ENCODE data around the gene SMYD1.

SMYD1 gene

GRCh38 chr2:88057437-88057844 lies 10.2 kb upstream of the SMYD1 start:
- DNase-seq, result peak; percentile 42

DNA sequence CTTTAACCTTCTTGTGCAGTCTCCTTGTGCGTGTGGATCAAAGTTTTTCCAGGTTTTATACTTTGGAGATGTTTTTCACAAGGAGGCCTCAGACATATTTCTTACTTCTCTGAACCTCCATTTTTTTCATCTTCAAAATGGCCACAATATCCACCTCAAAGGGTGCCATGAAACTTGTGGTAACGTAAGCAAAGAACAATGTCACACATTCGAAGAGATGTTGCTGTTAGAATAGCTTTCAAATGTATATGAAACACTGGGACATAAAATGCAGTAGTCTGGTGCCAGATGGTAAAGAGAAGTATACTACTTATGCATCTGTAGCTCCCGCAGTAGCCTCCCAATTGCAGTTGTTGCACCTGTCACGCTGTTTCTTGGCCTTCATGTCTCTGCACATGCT lies 9.4 kb upstream of the SMYD1 start:
- no peak for DNase-seq

DNA sequence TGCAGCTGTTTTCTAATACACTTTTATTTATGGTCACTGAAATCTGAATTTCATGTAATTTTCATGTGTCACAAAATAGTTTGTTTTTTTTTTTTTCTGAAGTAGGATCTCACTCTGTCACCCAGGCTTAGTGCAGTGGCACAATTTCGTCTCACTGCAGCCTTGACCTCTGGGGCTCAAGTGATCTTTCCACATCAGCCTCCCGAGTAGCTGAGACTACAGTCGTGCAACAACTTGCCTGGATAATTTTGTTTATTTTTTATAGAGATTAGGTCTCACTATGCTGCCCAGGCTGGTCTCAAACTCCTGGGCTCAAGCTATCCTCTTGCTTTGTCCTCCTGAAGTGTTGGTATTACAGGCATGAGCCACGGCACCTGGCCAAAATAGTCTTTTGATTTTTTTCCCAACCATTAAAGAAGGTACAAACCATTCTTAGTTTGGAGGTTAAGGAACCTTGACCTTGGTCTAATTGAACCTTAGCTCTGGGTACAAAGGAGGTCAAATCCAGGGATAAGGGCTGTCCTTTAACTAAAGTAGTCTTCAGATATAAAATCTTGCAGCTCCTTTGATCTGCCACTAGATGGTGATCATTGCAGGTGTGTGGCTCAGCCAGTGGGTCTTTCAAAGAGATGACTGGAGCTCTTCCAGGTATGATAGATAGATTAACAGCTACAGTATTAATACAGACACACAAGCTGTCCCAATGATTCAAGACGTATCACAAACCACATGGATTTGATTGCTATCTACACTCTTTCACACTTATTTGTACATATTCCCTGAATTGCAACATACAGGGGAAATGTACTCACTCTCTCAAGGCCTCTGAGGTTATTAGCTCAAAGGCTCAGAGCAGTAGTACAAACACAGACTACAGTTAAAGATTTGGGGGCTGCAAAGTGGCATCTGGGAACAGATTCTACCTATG lies 7.4 kb upstream of the SMYD1 start:
- DNase-seq, result peak; percentile 35

DNA sequence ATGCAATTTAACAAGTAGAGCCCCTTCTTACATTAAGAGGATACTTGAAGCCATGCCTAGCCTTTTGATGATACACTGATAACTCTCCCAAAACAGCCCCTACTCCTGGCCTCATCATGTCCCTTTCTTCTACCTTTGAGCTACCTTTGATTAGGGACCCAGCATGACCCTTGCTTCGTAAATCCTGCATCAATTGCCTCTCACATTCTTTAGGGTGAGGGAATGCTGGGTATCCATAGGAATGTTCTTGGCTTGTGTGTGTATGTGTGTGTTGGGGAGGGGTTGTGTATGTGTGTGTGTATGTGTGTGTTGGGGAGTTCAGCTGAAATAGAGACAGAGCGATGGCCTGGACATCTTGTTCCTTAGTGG lies 6.7 kb upstream of the SMYD1 start:
- no peak for DNase-seq

- no peak for DNase-seq
Measured at GRCh38 chr2:88061295-88061694, 6.3 kb upstream of the SMYD1 start.

DNA sequence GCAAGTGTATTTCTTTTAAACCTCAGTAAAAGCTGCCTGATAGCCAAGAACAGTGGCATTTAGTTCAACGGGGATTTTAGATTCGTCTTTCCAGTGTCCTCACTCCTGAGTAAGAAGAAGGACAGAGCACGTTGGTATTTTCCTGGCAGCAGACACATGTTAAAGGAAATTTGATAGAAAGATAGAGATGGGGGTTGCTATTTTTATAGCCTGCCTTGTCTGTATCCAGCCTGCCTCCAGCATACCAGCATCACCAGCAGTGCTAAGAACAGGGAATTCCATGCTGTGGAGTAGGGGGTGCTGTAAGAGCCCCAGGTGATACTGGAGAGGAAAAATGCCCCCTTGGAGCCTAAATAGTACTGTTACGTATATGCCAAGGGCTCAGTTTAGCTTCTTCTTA lies 1.1 kb upstream of the SMYD1 start:
- DNase-seq, result no peak

GRCh38 chr2:88067189-88067588 lies 436 bp upstream of the SMYD1 start:
- DNase-seq, result no peak

DNA sequence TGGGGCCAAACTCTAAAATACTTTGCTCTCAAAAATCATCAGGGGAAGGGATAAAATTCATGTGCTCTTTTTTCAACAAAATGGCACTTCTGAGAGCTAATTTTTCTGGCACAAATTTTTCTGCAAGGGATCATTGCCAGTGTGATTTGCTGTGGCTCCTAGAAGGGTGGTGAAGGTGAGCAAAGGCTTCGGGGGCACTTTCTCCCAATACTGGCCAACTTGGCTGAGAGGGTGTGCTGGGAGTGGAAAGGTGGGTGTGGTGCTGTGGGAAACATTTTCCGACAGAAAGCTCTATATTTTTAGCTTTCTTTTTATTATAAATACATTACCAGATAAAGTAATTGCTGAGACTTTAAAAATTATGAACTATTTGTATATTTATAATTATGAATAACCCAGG lies 419 bp downstream of the SMYD1 start:
- no peak for DNase-seq

DNA sequence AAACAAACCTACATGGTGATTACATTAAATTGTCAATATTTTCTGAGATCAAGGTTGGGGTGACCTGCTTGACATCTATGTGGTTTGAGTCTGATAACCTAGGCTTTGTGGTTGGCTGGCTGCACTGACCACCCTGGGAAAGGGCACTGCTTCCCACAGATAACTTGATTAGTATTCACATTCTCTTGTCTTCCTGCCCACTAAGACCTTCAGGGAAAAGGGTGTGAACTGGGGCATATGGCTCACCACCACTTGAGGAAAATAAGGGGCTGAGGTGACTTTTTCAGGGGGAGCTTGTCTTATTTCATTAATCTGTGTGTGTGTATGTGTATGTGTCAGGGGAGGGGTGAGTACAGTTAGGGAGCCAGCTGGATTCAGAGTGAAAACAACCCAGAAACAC lies 1.5 kb downstream of the SMYD1 start:
- DNase-seq, result no peak

GRCh38 chr2:88070055-88070454 lies 2.4 kb downstream of the SMYD1 start:
- DNase-seq, result no peak

- no peak for DNase-seq
Measured at GRCh38 chr2:88071365-88071764, 3.7 kb downstream of the SMYD1 start.

DNA sequence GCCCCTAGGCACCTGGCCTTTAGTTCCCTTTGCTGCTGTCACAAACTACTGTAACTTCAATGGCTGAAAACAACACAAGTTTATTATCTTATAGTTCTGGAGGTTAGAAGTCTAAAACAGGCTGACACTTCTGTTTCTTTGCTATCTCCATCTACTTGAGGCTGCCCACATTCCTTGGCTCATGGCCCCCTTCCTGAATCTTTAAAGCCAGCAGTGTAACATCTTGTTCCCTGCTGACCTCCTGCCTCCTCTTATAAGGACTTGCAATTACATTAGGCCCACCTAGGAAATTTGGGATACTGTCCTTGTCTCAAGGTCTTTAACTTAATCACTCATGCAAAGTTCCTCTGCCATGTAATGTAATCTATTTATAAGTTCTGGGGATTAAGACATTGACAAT lies 6.5 kb downstream of the SMYD1 start:
- no peak for DNase-seq

GRCh38 chr2:88074854-88075292 lies 7.2 kb downstream of the SMYD1 start:
- peak; percentile 93 for DNase-seq

DNA sequence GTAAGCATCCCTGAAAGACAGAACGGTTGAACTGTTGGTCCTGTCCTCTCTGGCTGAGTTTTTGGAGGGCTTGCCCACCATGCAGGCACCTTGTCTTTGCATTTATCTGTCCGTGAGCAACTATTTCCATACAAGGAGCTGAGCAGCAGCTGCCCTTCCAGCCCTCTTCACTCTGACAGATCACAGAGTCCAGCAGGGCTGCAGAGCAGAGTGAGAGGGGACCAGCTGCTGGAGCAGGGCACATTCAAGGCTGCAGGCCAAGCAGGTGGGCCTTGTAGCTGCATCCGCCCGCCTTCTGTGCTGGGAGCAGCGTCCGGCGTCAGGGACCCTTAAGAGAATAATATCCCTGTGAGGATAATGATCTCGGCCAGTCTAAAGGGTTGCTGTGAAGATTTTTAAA lies 9.5 kb downstream of the SMYD1 start:
- DNase-seq, result no peak

DNA sequence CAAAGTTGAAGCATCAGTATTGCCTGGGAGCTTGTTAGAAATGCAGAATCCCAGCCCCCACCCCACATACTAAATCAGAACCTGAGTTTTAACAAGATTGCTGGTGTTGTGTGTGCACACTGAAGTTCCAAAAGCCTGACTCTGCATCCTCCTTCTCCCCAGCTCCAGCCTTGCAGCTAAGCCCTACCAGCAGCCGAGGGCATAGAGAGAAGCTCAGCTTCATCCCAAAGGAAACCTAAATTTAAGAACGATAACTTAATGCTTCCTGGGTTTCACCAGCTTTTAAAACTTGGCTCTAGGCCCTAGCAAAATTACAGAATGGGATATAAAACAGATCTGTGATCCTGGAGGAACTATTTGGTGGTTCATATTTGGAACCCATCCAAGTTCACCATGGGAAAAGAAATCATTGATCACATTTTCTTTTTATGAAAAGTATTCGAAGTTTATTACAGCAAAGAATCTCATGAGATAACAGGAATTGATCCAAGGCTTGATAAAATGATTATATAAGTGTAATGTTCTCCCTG lies 11.1 kb downstream of the SMYD1 start:
- peak; percentile 4 for DNase-seq

DNA sequence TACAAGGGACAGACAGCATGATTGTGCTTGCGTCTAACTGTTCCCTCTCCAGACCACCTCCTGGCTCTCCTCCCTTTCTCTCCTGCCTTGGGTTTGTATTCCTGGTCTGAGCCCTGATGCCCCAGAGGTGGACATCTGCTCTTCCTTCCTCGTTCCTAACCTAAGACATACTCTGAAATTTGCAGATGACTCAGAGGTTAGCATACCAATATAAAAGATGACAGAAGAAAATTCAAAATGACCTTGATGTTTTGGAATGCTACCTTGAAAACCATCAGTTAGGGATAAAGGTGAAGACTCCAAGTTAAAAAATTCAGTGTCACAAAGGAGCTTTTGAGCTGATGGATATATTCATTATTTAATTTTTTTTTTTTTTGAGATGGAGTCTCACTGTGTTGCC lies 12.9 kb downstream of the SMYD1 start:
- no peak for DNase-seq

DNA sequence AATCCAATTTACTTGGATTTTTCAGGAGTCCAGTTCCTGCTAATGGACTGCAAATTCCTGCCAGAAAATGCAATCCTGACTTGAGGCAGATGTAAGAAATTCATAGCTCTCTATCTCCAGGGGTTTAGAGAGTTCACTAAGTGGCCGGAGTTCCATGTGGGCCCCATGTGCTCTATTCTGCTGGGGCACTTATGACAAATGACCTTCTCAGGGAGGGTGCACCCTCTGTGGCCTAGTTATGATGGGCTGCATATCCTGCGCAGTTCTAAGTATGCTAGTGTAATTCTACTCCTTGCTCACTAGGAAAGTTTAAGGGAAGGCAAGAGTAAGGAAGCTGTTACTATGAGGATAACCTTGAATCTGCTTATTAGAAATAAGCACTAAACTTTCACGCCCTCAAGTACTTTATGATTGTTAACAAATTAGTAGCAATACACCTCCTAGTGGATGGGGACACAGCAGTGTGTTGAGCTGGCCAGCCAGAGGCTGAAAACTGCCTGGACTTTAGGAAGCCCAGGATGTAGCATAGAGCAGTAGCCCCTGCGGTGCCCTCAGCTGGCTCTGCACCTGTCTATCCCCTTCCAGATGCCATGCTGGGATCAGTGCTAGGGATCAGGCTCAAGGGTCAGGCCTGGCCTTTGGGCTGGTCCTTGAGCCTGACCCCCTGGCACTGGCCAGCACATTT lies 14.4 kb downstream of the SMYD1 start:
- DNase-seq, result no peak

- DNase-seq, result no peak
Measured at GRCh38 chr2:88082781-88083180, 15.2 kb downstream of the SMYD1 start.

DNA sequence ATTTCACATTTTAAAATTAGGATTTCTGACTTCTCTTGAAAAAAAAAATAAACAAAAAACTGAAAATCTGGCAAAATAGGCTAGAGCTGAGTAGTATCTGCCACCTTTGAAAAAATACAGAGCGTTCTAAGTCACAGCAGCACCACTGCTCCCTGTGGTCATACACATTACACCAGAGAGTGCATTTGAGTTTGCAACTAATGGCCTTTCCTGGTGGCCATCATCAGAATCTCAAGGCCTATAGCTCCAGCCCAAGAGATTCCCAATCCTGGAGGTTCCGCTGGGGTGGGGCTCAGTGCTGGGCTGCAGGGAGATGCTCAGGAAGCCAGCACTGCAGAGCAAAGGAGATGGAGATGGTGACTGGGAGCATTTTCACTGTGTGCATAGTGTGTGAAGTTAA lies 17.5 kb downstream of the SMYD1 start:
- no peak for DNase-seq

- DNase-seq, result no peak
Measured at GRCh38 chr2:88085602-88086001, 18.0 kb downstream of the SMYD1 start.

DNA sequence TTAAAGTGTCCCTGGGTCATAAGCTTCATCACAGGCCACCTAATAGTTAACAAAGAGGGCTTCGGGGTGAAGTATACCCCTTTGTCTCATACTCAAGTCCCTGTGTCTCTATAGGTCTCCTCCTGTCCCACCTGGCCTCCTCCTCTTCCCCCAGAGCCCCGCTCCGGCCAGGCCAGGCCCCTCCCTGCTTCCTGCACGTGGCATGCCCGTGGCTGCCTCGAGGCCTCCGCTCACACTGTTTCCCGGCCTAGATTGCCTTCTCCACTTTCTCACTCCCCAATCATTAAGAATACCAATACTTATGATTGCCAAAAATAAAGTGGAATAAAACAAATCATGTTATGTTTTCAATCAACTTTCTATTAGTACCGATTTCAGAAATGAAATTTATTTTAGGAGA lies 18.8 kb downstream of the SMYD1 start:
- no peak for DNase-seq

- no peak for DNase-seq
Measured at GRCh38 chr2:88087073-88087472, 19.4 kb downstream of the SMYD1 start.

DNA sequence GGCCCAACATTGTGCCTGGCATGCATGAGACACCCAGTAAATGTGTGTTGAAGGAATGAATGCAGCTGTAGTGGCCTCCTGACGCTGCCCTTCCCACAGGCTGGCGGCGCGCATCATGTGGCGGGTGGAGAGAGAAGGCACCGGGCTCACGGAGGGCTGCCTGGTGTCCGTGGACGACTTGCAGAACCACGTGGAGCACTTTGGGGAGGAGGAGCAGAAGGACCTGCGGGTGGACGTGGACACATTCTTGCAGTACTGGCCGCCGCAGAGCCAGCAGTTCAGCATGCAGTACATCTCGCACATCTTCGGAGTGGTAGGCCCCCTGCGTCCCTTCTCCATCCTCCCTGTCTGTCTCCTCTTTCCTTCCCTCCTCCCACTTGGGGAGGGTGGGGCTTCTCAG lies 20.1 kb downstream of the SMYD1 start:
- no peak for DNase-seq

DNA sequence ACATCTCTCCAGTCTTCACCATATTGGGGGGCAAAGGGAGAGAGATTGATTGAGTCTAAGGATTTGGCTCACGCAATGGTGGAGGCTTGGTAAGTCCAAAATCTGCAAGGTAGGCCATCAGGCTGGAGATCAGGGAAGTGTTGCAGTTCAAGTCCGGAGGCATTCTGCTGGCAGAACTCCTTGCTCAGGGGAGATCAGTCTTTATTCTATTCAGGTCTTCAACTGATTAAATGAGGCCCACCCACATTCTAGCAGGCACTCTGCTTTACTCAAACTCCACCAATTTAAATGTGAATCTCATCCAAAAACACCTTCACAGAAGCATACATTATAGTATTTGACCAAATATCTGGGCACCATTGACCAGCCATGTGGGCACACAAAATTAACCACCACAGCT lies 21.4 kb downstream of the SMYD1 start:
- DNase-seq, result no peak
